GM21737 (cell line): Measurements from ENCODE around the gene CHAC1.

Experiments
- ATAC-seq: cut with Tn5 transposase; IDR thresholded peaks from one replicate; pipeline ENCODE4 v1.9.1; 2021; ENCODE audit warnings: mild to moderate bottlenecking, moderate library complexity; ENCODE audit not compliant: unreplicated experiment

Gene CHAC1

GRCh38 chr15:40982855-40983254 is 29.6 kb downstream of the CHAC1 start:
- ATAC-seq: no peak

GRCh38 chr15:40984406-40984805 is 31.1 kb downstream of the CHAC1 start:
- no peak for ATAC-seq

- no peak for ATAC-seq
Observed at GRCh38 chr15:40984964-40985363, 31.7 kb downstream of the CHAC1 start.

- no peak for ATAC-seq
Observed at GRCh38 chr15:40985541-40986330, 32.5 kb downstream of the CHAC1 start.

GRCh38 chr15:40986820-40987219 is 33.5 kb downstream of the CHAC1 start:
- ATAC-seq: no peak

- ATAC-seq: no peak
Observed at GRCh38 chr15:40988156-40988555, 34.9 kb downstream of the CHAC1 start.

GRCh38 chr15:40990080-40990479 is 36.8 kb downstream of the CHAC1 start:
- ATAC-seq: no peak

- ATAC-seq: no peak
Observed at GRCh38 chr15:40990789-40991188, 37.5 kb downstream of the CHAC1 start.

- no peak for ATAC-seq
Observed at GRCh38 chr15:40991355-40991754, 38.1 kb downstream of the CHAC1 start.

- no peak for ATAC-seq
Observed at GRCh38 chr15:40992241-40992741, 39.0 kb downstream of the CHAC1 start.

GRCh38 chr15:40992825-40993224 is 39.6 kb downstream of the CHAC1 start:
- ATAC-seq: no peak

- ATAC-seq: no peak
Observed at GRCh38 chr15:40995656-40996055, 42.4 kb downstream of the CHAC1 start.

GRCh38 chr15:40999190-40999589 is 45.9 kb downstream of the CHAC1 start:
- ATAC-seq: no peak

GRCh38 chr15:41001524-41002214 is 48.4 kb downstream of the CHAC1 start:
- ATAC-seq: no peak

- no peak for ATAC-seq
Observed at GRCh38 chr15:41004490-41004889, 51.2 kb downstream of the CHAC1 start.
